Stimulated activated CD4-positive, alpha-beta T cell treated with anti-CD3 and anti-CD28 coated beads, Interleukin-1b, Interleukin-23, amount 100 ng/mL, for 48 hours (primary cell): ENCODE results near the gene LY6G5B.
A peak's percentile ranks its signal among the peaks of the same experiment; 100 is the strongest.

Source experiments
- DNase-seq: peaks from one replicate; pipeline ENCODE4 v3.0.0-alpha.2; 2020

LY6G5B gene

GRCh38 chr6:31663961-31664789 lies 5.6 kb upstream of the LY6G5B start:
- DNase-seq: no peak

GRCh38 chr6:31664790-31665500 lies 4.8 kb upstream of the LY6G5B start, which contains the start of gene GPANK1:
TSS of gene GPANK1 (minus strand) at chr6:31664997. CDS start at chr6:31664478, 519 bp downstream.
- peak; percentile 92 for DNase-seq

- peak; percentile 99 for DNase-seq
These were observed 4.1 kb upstream of the LY6G5B start, which contains the start of gene CSNK2B for GRCh38 chr6:31665501-31666336. TSS of gene CSNK2B (plus strand) at chr6:31666080. CDS start at chr6:31666832, 752 bp downstream.

GRCh38 chr6:31666337-31666965 lies 3.3 kb upstream of the LY6G5B start:
- no peak for DNase-seq

GRCh38 chr6:31676322-31676903 lies 6.6 kb downstream of the LY6G5B start:
- no peak for DNase-seq

GRCh38 chr6:31676904-31677303 lies 7.1 kb downstream of the LY6G5B start:
- DNase-seq: no peak

GRCh38 chr6:31677955-31678354 lies 8.2 kb downstream of the LY6G5B start:
- DNase-seq: no peak

- DNase-seq: peak; percentile 65
These were observed 10.7 kb downstream of the LY6G5B start, which contains the start of gene LY6G5C for GRCh38 chr6:31680226-31681134. TSS of gene LY6G5C (minus strand) at chr6:31681067. CDS start at chr6:31680373, 694 bp downstream.

GRCh38 chr6:31681135-31681671 lies 11.4 kb downstream of the LY6G5B start:
- DNase-seq: peak; percentile 37

- no peak for DNase-seq
These were observed 13.8 kb downstream of the LY6G5B start for GRCh38 chr6:31683591-31683990.

GRCh38 chr6:31686483-31686882 lies 16.7 kb downstream of the LY6G5B start:
- DNase-seq: no peak

- no peak for DNase-seq
These were observed 17.5 kb downstream of the LY6G5B start for GRCh38 chr6:31687321-31687720.

GRCh38 chr6:31687860-31688693 lies 18.3 kb downstream of the LY6G5B start:
- DNase-seq: no peak

- no peak for DNase-seq
These were observed 19.7 kb downstream of the LY6G5B start for GRCh38 chr6:31689249-31690110.

- no peak for DNase-seq
These were observed 20.7 kb downstream of the LY6G5B start for GRCh38 chr6:31690231-31691077.

- no peak for DNase-seq
These were observed 21.3 kb downstream of the LY6G5B start for GRCh38 chr6:31691078-31691463.

GRCh38 chr6:31691564-31692108 lies 21.9 kb downstream of the LY6G5B start:
- DNase-seq: no peak
